HEK293T (cell line): Measurements from ENCODE around the gene ASPG.

Experiments used
- NFRKB ChIP-seq: fragments of 450-650 bp; IDR thresholded peaks from 2 replicates; pipeline ENCODE4 v1.6.1; 2016; ENCODE audit warnings: mild to moderate bottlenecking, moderate library complexity
- TF ChIP-seq, protein P1 (sequence below): fragments of 450-650 bp; IDR thresholded peaks from 2 replicates; pipeline ENCODE4 v1.6.1; 2016

- TF ChIP-seq, protein P1, sequence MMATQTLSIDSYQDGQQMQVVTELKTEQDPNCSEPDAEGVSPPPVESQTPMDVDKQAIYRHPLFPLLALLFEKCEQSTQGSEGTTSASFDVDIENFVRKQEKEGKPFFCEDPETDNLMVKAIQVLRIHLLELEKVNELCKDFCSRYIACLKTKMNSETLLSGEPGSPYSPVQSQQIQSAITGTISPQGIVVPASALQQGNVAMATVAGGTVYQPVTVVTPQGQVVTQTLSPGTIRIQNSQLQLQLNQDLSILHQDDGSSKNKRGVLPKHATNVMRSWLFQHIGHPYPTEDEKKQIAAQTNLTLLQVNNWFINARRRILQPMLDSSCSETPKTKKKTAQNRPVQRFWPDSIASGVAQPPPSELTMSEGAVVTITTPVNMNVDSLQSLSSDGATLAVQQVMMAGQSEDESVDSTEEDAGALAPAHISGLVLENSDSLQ = no peak
- TF ChIP-seq NFRKB = no peak
Measured at GRCh38 chr14:104092931-104093365, 7.4 kb downstream of the ASPG start.
